SK-N-MC (cell line): Measurements from ENCODE around the gene TYROBP.

Experiments
- EZH2 ChIP-seq: fragments of 200-600 bp; sonication (generic); IDR thresholded peaks from one replicate; pipeline ENCODE4 v1.6.1; 2017; ENCODE audit warnings: antibody characterized with exemption
- POLR2AphosphoS5 ChIP-seq: IDR thresholded peaks from 2 replicates; pipeline ENCODE4 v1.6.1; 2012; ENCODE audit warnings: mild to moderate bottlenecking, low read depth, low read length, borderline replicate concordance

GRCh38 chr19:35949131-35949530 lies 41.0 kb upstream of the TYROBP start:
- no peak for TF ChIP-seq EZH2
- TF ChIP-seq POLR2AphosphoS5 = no peak
